Endodermal cell (in vitro differentiated cells): ENCODE measurements around the gene ATOH8. TPM values are rescaled to one million over a fixed set of nuclear protein-coding genes. Genes with fewer than 3 reads are reported as not detected.

Experiments
- DNase-seq: peaks from one replicate; pipeline ENCODE4 v3.0.0-alpha.2; 2017
- H3K27ac ChIP-seq: 2 replicates; pipeline ENCODE4 v1.5.1; 2013; ENCODE audit warnings: mild to moderate bottlenecking, low read depth, low read length, moderate library complexity
- H3K27me3 ChIP-seq: 2 replicates; pipeline ENCODE4 v1.6.1; 2013; ENCODE audit warnings: mild to moderate bottlenecking, low read length, moderate library complexity; ENCODE audit not compliant: insufficient read depth, control insufficient read depth, poor library complexity, severe bottlenecking
- H3K36me3 ChIP-seq: 2 replicates; pipeline ENCODE4 v1.7.0; 2013; ENCODE audit warnings: mild to moderate bottlenecking, low read length, moderate library complexity; ENCODE audit not compliant: control insufficient read depth, insufficient read depth
- H3K4me1 ChIP-seq: one replicate; pipeline ENCODE4 v1.7.0; 2013; ENCODE audit warnings: low read length; ENCODE audit not compliant: control insufficient read depth, insufficient read depth
- H3K4me3 ChIP-seq: 2 replicates; pipeline ENCODE4 v1.5.1; 2013; ENCODE audit warnings: mild to moderate bottlenecking, low read length, moderate library complexity
- H3K9ac ChIP-seq: 2 replicates; pipeline ENCODE4 v1.6.1; 2013; ENCODE audit warnings: mild to moderate bottlenecking, low read length, moderate library complexity; ENCODE audit not compliant: poor library complexity, severe bottlenecking; ENCODE audit errors: extremely low read depth
- H3K9me3 ChIP-seq: 2 replicates; pipeline ENCODE4 v1.6.1; 2013; ENCODE audit warnings: mild to moderate bottlenecking, low read length, moderate library complexity; ENCODE audit not compliant: control insufficient read depth
- H3K27ac Mint-ChIP-seq: 2 replicates; pipeline ENCODE4 v1.8.0; 2020; ENCODE audit warnings: mixed read lengths
- H3K27me3 Mint-ChIP-seq: 2 replicates; pipeline ENCODE4 v1.8.0; 2021; ENCODE audit warnings: mild to moderate bottlenecking, mixed read lengths; ENCODE audit not compliant: insufficient read depth
- H3K36me3 Mint-ChIP-seq: 2 replicates; pipeline ENCODE4 v1.8.0; 2020; ENCODE audit warnings: low read depth, mixed read lengths
- H3K4me1 Mint-ChIP-seq: 2 replicates; pipeline ENCODE4 v1.8.0; 2020; ENCODE audit warnings: mixed read lengths
- H3K4me3 Mint-ChIP-seq: 2 replicates; pipeline ENCODE4 v1.8.0; 2020; ENCODE audit warnings: mild to moderate bottlenecking, moderate library complexity, mixed read lengths
- H3K9me3 Mint-ChIP-seq: 2 replicates; pipeline ENCODE4 v1.8.0; 2020; ENCODE audit warnings: mild to moderate bottlenecking, mixed read lengths
- CTCF ChIP-seq: fragments of 200-600 bp; sonication (generic); conservative IDR thresholded peaks from 2 replicates; pipeline ENCODE4 v1.5.0; 2021; ENCODE audit warnings: antibody characterized with exemption, mild to moderate bottlenecking
- WGBS, 2 experiments: methylation state at CpG; one replicate each; pipeline versions ENCODE4 v1.1.5 to v1.1.7; 2013; ENCODE audit warnings: missing lambda C conversion rate in 2 of 2, mixed read lengths in 1 of 2; ENCODE audit not compliant: insufficient coverage in 1 of 2, insufficient read length in 1 of 2; 5-methylcytosine and 5-hydroxymethylcytosine counted together
- total RNA-seq, 2 donors: library from RNA; stranded (reverse); fragmentation: NEBNext Ultra II Directional in 1 of 2; extraction: Animal tissue kit (Norgen Biotek cat#: 25700) in 1 of 2; gene quantifications; 2 replicates in 1 of 2; 3 replicates in 1 of 2; pipeline ENCODE4 v1.2.1, GENCODE V29; 2021

Gene ATOH8
- total RNA-seq, 2 donors from 2014 or later: 1.3 to 1.6 TPM

DNA sequence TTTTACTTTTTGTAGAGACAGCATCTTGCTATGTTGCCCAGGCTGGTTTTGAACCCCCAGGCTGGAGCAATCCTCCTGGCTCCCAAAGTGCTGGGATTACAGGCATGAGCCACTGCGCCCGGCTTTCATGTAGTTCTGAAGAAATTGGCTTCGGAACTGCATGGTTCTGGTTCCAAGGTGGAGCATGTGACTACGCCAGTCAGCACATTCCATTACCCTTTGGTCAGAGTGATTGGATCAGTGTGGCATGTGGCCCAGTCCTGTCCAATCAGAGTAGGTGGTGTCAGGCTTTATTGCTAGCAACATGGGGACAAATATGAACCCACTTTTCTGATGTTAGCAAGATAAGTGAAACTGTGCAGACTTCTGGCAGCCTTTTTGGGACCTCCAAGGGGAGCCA, 16.3 kb upstream of the ATOH8 start:
- H3K27ac Mint-ChIP-seq: no peak overlapping the region
- peaks cover 26% of the 10 kb centered on the region for H3K27me3 ChIP-seq
- H3K9me3 ChIP-seq: peaks cover 7% of the 10 kb centered on the region
- H3K27me3 Mint-ChIP-seq: peaks cover 57% of the 10 kb centered on the region
- no peak overlapping the region for H3K4me3 ChIP-seq
- no peak overlapping the region for H3K9ac ChIP-seq
- peaks cover 5% of the 10 kb centered on the region for H3K9me3 Mint-ChIP-seq
- DNase-seq: no peak
- H3K4me1 Mint-ChIP-seq: peaks cover 10% of the 10 kb centered on the region
- TF ChIP-seq CTCF: no peak
- no peaks in the 10 kb centered on the region for H3K36me3 ChIP-seq
- WGBS, 2 experiments: 85 to 94% methylated on average over 4 of the region's 4 CpGs
- no peaks in the 10 kb centered on the region for H3K36me3 Mint-ChIP-seq
- H3K27ac ChIP-seq: no peak overlapping the region
- peaks cover 9% of the 10 kb centered on the region for H3K4me1 ChIP-seq
- H3K4me3 Mint-ChIP-seq: no peak overlapping the region

GRCh38 chr2:85737961-85738360, 15.8 kb upstream of the ATOH8 start:
- no peak for DNase-seq
- H3K27ac ChIP-seq: no peak overlapping the region
- H3K36me3 ChIP-seq: no peaks in the 10 kb centered on the region
- H3K27me3 ChIP-seq: peaks cover 31% of the 10 kb centered on the region
- H3K9ac ChIP-seq: no peak overlapping the region
- peaks cover 13% of the 10 kb centered on the region for H3K4me1 Mint-ChIP-seq
- H3K9me3 ChIP-seq: peaks cover 7% of the 10 kb centered on the region
- H3K4me1 ChIP-seq: peaks cover 9% of the 10 kb centered on the region
- H3K27me3 Mint-ChIP-seq: peaks cover 58% of the 10 kb centered on the region
- H3K27ac Mint-ChIP-seq: no peak overlapping the region
- WGBS, 2 experiments: 90 to 94% methylated on average over 2 to 4 of the region's 4 CpGs
- H3K4me3 ChIP-seq: no peak overlapping the region
- no peak for TF ChIP-seq CTCF
- H3K9me3 Mint-ChIP-seq: peaks cover 5% of the 10 kb centered on the region
- no peak overlapping the region for H3K4me3 Mint-ChIP-seq
- no peaks in the 10 kb centered on the region for H3K36me3 Mint-ChIP-seq

GRCh38 chr2:85740193-85740592, 13.6 kb upstream of the ATOH8 start:
- peaks cover 68% of the 10 kb centered on the region for H3K27me3 Mint-ChIP-seq
- Histone ChIP-seq H3K27ac (no peak overlapping the region), H3K36me3 (no peaks in the 10 kb centered on the region), H3K4me3 (no peak overlapping the region), H3K4me1 (peaks cover 15% of the 10 kb centered on the region), H3K9me3 (peaks cover 7% of the 10 kb centered on the region), H3K27me3 (peaks cover 51% of the 10 kb centered on the region), H3K9ac (no peak overlapping the region)
- 90 to 96% methylated on average over 4 of the region's 4 CpGs for WGBS, 2 experiments
- peaks cover 22% of the 10 kb centered on the region for H3K4me1 Mint-ChIP-seq
- no peaks in the 10 kb centered on the region for H3K36me3 Mint-ChIP-seq
- no peak for TF ChIP-seq CTCF
- peaks cover 5% of the 10 kb centered on the region for H3K9me3 Mint-ChIP-seq
- no peak overlapping the region for H3K27ac Mint-ChIP-seq
- no peak overlapping the region for H3K4me3 Mint-ChIP-seq
- no peak for DNase-seq
